NOMO-1 treated with DMSO at 0.1 percent for 48 hours (cell line): ENCODE measurements around the gene SLC35E1.
"Not testable (repeated sequence)": the region's sequence is repeated elsewhere in the genome, so short reads cannot be mapped to it uniquely, and the experiment has no call there.

Experiments
- DNase-seq: peaks from one replicate; lab custom pipeline; 2025; ENCODE audit not compliant: unreplicated experiment; lab: John Stamatoyannopoulos, UW

The SLC35E1 gene

DNA sequence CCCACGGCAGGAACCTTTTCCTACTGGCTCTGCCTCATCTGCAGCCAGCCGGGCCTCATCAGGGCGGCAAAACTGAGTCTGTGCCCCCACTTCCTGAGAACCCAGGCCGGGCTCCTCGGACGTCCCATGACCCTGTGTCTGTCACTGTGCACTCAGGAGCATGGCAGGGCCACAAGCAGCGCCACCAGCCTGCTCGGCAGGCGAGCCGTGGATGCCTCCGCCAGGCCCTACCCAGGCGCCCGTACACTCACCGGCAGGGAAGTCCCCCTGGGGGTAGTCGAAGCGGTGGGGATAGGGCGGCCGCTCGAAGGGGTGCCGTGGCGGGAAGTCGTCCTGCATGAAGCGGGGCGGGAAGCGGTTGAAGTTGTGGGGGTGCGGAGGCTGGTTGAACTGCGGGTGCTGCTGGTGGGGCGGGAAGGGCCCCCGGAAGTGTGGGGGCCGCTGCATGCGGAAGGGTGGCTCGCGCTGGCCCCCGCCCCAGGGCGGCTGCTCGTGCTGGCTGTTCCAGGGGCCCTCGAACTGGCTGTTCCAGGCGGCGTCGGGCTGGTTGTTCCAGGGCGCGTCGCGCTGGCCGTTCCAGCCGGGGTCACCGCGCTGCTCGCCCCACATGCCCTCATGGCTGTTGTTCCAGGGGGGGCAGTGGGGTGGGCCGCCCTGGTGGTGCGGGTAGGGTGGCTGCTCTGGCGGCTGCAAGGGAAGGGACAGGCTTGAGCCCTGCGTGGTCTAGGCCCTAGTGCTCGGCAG is 47.1 kb downstream of the SLC35E1 start:
- DNase-seq = no peak

GRCh38 chr19:16522559-16523377 is 49.4 kb downstream of the SLC35E1 start:
- no peak for DNase-seq

DNA sequence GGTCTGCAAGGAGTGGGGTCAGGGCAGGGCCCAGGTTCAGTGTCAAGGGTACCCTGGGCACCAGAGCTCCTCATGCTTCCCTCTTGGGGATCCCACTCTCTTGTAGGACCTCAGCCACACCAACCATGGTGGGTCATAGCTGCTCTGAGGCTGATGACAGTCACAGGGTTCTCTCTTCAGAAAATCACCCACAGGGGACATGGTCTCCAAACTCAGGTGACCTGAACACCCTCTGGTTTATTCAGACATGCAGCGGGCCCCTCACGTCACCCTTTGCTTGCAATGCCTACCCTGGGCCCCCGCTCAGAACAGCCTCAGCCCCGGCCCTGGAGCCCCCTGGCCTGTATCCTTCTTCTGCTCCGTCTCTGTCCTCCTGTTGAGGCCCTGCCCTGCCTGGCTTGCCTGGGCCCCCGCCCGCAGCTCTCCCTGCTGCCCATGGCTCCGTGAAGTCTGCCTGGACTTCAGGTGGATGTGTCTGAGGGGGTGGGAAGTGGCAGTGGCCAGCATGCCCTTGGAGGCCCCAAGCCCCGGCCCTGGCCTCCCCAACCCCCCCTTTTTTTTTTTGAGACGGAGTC is 50.4 kb downstream of the SLC35E1 start:
- DNase-seq = no peak

DNA sequence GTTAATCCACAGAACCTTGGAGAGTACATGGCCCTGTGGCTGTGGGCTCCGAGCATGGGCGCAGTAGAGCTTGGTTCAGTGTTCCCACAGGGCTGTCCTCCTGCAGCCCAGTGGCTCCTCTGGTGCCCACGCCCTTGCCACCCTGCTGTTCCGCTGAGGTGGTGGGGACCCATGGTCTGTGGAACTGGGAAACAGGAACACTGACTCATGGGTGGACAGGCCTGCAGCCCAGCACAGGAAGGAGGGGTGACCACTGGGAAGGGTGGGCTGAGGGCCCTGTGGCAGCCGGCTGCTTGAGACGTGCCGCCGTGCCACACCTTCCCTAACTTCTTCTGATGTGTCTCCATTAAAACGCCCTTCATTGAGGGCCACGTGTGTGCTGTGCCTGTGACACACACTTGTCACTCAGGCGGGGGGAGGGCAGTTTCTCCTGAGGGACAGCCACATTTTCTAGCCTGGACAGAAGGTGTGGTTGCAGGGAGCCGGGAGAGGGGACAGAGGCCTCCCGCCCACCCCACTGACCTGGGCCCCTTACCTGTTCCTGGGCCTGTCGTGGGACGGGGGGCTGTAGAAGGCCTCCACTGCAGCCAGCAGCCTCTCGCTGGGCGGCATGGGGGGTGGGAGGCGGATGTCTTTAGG is 51.1 kb downstream of the SLC35E1 start:
- DNase-seq = no peak

GRCh38 chr19:16520074-16520973 is 51.9 kb downstream of the SLC35E1 start:
- no peak for DNase-seq

GRCh38 chr19:16519230-16519687 is 53.0 kb downstream of the SLC35E1 start:
- DNase-seq = no peak

DNA sequence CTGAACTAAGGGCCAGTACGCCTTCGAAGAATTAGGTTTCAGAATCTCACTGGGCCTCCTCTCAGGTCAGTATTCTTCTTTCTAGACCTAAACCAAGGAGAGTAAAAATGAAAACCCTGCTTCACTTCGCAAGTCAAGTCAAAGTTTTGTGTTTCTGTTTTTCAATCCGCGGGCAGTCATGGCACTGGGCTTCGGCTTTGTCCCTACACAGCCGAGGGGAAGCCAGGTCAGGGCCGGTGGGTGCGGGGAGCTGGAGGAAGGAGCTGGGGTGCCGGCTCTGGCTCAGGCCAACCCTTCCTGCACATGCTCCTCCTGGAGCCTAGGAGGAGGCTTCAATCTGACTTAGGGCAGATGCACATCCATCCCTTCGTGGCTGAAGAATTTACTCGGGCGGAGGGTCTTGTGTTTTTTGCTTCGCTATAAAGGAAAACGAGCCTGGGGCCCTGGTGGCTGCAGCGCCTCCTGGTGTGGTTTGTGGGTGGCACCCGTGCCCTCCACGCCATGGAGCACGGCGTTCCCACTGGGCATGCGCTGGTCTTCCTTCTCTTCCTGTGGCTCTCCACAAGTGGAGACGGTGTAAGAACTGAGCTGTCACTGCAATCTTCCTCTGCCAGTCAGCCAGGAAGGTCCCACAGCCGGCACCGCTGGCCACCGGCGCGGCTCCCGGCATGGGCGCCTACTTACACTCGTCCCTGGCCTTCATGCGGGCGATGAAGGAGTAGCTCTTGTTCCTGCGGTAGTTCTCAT is 53.6 kb downstream of the SLC35E1 start:
- DNase-seq = no peak

DNA sequence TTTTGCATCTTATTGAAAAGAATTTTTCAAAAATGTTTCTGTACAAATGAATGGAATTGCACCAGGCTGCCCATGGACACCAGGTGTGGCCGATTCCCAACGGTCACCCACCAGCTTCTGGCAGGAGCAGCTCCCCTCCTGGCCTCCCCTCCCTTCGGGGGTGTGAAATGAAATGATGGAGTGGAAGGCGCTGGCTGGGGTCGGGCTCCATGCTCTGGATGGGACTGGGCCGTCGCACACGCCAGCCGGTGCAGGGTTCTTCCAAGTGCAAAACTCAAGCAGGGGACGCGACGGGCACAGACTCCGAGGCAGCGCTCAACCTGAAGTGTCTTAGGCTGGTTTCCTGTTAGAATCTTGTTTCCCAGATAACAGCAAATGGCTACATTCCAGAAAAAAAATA is 54.2 kb downstream of the SLC35E1 start:
- DNase-seq = no peak

DNA sequence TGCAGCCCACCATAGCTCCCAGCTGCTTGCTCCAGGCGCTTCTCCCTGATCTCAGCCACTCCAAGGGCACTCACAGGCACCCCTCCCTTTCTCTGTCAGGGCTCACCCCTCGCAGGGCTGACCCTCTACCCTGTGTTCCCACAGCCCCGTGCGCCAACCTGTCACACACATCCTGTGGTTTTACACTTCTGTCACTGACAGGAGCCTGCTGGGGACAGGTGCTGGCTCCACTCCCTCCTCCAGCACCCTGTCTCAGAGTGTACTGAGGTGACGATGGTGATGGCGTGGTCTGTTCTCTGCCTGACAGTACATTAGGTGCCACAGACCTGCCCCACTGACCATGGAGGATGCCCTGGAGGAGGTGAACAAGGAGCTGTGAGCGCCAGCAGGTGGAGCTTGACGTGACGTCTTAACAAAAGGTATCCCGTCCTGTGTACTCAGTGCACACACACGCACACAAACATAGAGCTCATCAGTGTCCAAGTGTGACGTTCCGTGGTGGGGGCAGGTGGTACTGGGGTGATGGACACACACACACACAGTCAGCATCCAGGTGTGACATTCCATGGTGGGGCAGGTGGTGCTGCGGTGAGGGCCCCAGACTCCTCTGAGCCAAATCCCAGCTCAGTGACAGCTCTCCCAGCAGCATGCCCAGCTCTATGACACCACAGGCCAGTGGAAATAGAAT is 55.1 kb downstream of the SLC35E1 start:
- no peak for DNase-seq

GRCh38 chr19:16516381-16516780 is 55.8 kb downstream of the SLC35E1 start:
- no peak for DNase-seq

- no peak for DNase-seq
Observed at GRCh38 chr19:16514383-16515019, 57.7 kb downstream of the SLC35E1 start.

DNA sequence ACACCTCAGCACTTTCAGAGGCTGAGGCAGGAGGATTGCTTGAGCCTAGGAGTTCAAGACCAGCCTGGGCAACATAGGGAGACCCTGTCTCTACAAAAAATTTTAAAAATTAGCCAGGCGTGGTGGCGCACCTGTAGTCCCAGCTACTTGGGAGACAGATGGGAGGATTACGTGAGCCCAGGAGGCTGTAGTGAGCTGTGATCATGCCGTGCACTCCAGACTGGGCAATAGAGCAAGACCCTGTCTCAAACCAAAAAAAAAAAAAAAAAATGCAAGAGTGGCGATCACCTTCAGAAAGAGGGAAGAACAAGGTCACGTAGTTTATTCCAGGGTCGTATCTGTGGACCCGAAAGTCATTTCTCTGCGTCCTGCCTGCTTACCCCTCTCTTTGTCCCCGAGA is 59.6 kb downstream of the SLC35E1 start:
- not testable (repeated sequence) for DNase-seq

GRCh38 chr19:16509141-16510061 is 62.8 kb downstream of the SLC35E1 start:
- DNase-seq = no peak

- DNase-seq = no peak
Observed at GRCh38 chr19:16508546-16508945, 63.7 kb downstream of the SLC35E1 start.

DNA sequence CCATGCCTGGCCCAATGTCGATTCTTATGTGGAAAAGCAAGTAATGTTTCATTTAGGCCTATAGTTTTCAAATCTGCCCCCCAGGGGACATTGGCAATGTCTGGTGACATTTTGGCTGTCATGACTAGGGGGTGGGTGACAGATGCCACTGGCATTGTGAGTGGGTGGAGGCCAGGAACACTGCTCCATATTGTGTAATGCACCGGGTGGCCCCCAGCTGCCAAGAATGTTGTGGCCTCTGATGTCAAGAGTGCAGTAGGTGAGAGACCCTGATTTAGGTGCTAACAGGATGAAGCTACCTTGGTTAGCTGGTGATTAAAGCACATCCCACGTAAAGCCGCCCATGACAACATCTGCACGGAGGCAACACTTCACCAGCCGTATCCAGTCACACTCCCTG is 65.3 kb downstream of the SLC35E1 start:
- DNase-seq = no peak

GRCh38 chr19:16506161-16506560 is 66.1 kb downstream of the SLC35E1 start:
- not testable (repeated sequence) for DNase-seq

GRCh38 chr19:16504271-16504670 is 67.9 kb downstream of the SLC35E1 start:
- DNase-seq = no peak
